Melanocyte of skin (primary cell): ENCODE results near the gene ARMCX2. TPM values are rescaled to one million over a fixed set of nuclear protein-coding genes. Genes with fewer than 3 reads are reported as not detected.

ENCODE experiments used
- small RNA-seq, 2 donors: library from RNA; depleted of rRNA; stranded (forward); fragments of <200 nt; gene quantifications; one replicate each; pipeline ENCODE3, GENCODE V24; 2012
- total RNA-seq, 2 donors: library from RNA; depleted of rRNA; stranded (reverse); fragments of >200 nt; gene quantifications; 2 replicates each; pipeline ENCODE4 v1.2.3, GENCODE V29; 2012

Gene ARMCX2
- total RNA-seq = 10 to 100 TPM; 27.9 to 28.6 TPM

GRCh38 chrX:101659601-101660063 is at the start of gene ARMCX2:
ARMCX2 (minus strand) TSS chrX:101659850; CDS start chrX:101657588, 2,262 bp downstream.

GRCh38 chrX:101617211-101618191 is 42.1 kb downstream of the ARMCX2 start, which contains the start of gene ARMCX6:
ARMCX6 (minus strand) TSS chrX:101618000; CDS start chrX:101616620, 1,380 bp downstream.

Small RNA genes lying within 50 kb of the gene (small RNA-seq; reads per million reads assigned to genes)
- 0.64 to 0.81 reads per million in 2 donors for gene RNU6-30P
- 0 reads per million in 2 donors for gene RNU6-587P

Other genes with a start within 250 kb of the ARMCX2 start
- gene ARMCX4, start 174.4 kb downstream of the ARMCX2 start, total RNA-seq = 1 to 10 TPM; 2.0 to 2.8 TPM
- 10 to 100 TPM; 81.6 to 83.3 TPM for gene ARMCX1, start 109.3 kb downstream of the ARMCX2 start, total RNA-seq
- 10 to 100 TPM; 20.3 to 25.6 TPM for gene ARMCX6, start 41.9 kb downstream of the ARMCX2 start, total RNA-seq
- gene ARMCX3, start 36.7 kb downstream of the ARMCX2 start, total RNA-seq = 10 to 100 TPM; 41.6 to 52.0 TPM